Thyroid gland (tissue), 4 donors: ENCODE results near the gene MCM3AP.

Experiments used
- CTCF ChIP-seq, 6 experiments: fragments of 200-600 bp in 3 of 6; fragments of 450-650 bp in 3 of 6; sonication (generic) in 3 of 6; IDR thresholded peaks; one replicate each; pipeline ENCODE4 v1.5.1; 2016 to 2019; ENCODE audit warnings: antibody characterized with exemption in 6 of 6, mild to moderate bottlenecking in 2 of 6, inconsistent platforms in 1 of 6, moderate library complexity in 1 of 6
- POLR2A ChIP-seq, 2 donors: fragments of 450-650 bp; IDR thresholded peaks; one replicate each; pipeline ENCODE4 v1.6.1; 2017; ENCODE audit warnings: antibody characterized with exemption in 2 of 2, mild to moderate bottlenecking in 2 of 2, moderate library complexity in 1 of 2

- TF ChIP-seq CTCF (IDR thresholded peaks at IDR 0.05) (no peak), POLR2A (IDR thresholded peaks at IDR 0.05) (no peak)
Observed at GRCh38 chr21:46295996-46296752, 10.8 kb upstream of the MCM3AP start.
